Subcutaneous adipose tissue (tissue), 4 donors: ENCODE results near the gene JAKMIP1. TPM values are rescaled to one million over a fixed set of nuclear protein-coding genes. Genes with fewer than 3 reads are reported as not detected.

Experiments used
- total RNA-seq, 4 donors: library from RNA; depleted of rRNA; stranded (reverse); fragments of >200 nt; gene quantifications; one replicate each; pipeline ENCODE4 v1.1.0, GENCODE V29; 2016
- TF ChIP-seq, protein P1 (sequence below): fragments of 450-650 bp; IDR thresholded peaks from one replicate; pipeline ENCODE4 v1.5.1; 2016; ENCODE audit warnings: low read depth, mild to moderate bottlenecking, control low read depth, antibody characterized with exemption, moderate library complexity

JAKMIP1 gene
- total RNA-seq, 4 donors from 2014 or later, result 0.33 to 0.88 (median 0.36) TPM

DNA sequence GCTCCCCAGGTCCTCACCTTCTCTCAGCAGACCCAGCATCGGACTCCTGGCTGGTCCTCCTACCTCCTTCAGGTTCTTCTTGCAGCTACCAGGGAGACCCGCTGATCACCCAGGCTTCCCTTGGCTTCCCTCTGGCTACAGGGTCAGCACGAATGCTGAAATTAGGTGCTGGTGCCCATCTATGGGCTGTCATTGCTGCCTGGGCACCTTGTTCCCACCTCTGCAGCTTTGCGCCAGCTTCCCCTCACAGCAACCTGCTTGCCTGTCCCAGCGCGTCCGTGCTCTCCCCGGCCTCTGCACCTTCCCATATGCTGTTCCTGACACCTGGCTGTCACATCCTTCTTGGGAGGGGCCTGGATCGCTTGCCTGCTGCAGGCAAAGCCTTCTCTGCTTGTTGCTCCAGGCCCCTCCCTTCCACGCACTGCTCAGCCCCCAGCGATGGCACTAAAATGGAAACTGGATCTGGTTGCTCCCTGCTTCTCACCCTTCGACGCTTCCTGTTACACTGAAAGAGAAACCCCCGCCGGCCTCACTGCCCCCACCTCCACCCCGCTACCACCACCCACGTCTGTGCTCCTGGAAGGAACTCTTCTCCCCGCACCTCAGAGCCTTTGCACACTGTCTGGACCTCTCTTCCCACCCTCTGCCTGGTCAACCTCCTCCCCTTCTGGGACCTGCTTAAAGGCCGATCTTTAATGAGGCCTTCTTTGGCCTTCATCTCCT lies 204.3 kb downstream of the JAKMIP1 start:
- TF ChIP-seq, protein P1, sequence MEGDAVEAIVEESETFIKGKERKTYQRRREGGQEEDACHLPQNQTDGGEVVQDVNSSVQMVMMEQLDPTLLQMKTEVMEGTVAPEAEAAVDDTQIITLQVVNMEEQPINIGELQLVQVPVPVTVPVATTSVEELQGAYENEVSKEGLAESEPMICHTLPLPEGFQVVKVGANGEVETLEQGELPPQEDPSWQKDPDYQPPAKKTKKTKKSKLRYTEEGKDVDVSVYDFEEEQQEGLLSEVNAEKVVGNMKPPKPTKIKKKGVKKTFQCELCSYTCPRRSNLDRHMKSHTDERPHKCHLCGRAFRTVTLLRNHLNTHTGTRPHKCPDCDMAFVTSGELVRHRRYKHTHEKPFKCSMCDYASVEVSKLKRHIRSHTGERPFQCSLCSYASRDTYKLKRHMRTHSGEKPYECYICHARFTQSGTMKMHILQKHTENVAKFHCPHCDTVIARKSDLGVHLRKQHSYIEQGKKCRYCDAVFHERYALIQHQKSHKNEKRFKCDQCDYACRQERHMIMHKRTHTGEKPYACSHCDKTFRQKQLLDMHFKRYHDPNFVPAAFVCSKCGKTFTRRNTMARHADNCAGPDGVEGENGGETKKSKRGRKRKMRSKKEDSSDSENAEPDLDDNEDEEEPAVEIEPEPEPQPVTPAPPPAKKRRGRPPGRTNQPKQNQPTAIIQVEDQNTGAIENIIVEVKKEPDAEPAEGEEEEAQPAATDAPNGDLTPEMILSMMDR, result no peak

DNA sequence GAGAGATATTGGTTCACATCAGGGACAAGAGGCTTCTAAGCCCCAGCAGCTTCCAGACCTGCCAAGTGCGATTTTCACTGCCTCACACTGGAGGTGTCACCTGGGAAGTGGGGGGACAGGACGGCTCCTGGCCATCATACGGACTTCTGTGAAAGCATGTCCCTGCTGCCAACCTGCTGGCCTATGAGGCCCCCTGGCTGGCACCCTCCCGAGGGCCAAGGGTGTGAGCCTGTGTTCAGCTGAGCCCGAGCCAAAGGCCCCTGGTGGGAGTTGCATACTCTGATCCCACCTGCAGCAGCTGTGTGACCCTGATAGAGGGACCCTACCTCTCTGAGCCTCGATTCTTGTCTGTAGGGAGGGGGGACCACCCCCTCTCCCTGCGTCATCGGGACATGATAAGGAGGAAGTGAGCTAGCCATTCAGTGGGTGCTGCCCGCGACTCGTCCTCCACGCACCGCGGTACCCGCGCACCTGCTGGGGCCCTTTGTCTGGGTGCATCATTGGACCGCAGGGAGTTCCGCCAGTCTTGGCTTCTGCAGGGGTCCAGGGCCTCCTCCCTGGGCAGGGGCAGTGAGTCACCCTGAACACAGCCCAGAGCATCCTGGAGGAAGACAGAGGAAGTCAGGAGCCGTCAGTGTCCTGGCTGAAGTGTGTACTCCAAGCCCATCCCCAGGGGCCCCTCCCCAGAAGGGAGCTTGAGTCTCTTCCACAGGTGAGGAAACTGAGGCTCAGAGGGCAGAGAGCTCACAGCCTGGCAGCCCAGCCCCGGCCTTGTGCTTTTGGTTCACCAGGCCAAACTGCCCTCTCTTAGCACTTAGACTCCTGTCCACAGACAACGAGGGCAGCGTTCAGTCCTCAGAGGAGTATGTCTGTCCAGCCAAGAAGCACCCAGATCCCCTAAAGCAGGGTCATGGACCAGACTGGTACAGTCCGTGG lies 206.2 kb downstream of the JAKMIP1 start:
- TF ChIP-seq, protein P1, result no peak

DNA sequence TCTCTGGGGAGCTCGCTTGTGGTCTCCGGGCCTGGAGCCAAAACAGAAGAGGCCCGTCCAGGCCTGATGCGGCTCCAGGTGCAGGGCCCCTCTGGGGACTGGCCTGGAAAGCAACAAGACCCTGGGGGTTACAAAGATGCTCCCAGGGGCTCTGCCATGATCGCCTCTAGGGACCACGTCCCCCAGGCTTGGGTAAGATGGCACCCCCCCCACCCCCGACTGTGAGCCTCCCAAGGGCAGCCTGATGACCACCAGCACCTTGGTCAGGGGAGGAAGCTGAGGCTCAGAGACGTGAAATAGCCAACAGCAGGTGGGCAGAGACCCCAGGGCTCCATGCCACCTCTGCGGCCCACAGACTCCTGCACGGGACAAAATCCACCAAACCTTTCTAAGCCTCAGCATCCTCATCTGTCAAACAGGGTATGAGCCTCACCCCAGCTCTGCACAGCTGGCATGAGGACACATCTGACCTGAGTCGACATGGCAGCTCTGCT lies 207.5 kb downstream of the JAKMIP1 start:
- TF ChIP-seq, protein P1, result no peak

DNA sequence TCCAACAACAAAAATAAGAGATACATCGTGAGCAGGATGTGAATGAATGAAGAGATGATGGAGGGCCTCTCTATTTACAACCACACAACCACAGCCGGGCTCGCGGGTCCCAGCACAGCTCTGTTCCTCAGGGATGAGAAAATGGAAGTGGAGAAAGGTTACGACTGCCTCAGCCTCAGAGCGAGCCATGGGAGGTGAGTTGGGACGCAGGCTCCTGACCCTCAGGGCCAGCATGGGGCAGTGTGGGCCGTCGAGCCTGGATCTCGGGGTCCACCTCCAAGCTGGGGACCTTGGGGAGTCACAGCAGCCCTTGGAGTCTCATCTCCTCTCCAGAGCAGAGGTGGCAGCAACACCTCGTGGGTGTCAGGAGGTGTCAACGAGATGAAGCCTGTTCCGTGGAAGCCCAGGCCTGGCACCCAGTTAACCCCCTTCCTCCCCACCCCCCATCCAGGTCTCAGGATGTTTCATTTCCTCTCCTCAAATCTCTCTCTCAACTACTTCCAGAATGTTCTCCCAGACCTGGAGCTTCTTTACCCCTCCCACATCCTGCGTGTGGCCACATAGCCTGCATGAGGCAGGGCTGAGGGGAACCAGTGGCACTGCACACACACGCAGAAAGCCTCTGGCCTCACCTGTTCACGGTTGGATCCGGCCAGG lies 208.1 kb downstream of the JAKMIP1 start:
- TF ChIP-seq, protein P1, result no peak

DNA sequence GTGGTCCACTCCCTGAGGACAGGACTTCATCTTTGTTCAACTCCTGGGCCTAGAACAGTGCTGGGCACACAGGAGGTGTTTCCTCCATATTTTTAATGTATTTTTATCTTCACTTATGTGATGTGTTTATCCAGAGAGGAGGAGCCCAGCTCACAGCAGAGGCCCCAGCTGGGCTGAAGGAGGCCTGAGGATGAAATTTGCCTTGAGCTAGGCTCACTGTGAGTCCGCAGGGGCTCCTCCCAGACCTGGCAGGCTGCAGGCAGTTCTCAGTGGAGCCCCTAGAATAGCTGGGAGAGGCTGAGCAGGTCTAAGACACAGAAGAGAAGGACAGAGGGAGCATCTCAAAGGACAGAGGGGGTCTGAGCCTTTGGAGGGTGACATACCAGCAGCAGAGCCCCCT lies 208.9 kb downstream of the JAKMIP1 start:
- TF ChIP-seq, protein P1, result no peak

DNA sequence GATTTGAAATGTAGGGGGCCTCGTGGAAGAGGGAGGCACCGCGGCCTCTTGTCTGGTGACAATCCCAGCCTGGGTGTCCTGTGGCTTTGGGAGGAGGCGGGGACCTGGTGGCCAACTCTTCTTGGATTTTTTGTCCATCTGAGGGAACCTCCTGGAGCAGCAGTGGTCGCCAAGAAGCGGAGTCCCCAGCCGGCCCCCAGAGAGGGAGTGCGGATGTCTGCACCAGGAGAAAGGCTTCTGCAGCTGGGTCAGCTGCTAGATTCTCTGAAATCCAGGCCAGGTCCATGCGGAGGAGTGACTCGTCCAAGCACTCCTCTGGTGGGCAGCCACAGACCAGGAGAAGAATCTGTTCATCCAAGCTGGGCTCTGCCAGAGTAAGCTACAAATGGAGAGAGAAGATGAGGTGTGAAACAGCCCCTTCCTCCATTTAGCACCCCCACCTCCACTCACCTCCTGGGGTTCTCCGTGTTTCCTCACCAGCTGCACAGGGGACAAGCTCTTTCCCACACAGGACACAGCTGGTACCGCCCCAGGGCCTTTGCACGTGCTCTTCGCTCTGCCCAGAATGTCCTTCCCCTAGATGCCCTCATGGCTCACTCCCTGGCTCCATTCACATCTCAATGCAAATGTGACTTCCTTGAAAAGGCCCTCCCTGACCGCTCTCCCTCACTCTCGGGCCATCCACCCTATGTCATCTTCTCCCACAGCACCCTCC lies 209.7 kb downstream of the JAKMIP1 start:
- TF ChIP-seq, protein P1, result no peak
